Fibroblast of lung (primary cell): Measurements from ENCODE around the gene ZGPAT. TPM values are rescaled to one million over a fixed set of nuclear protein-coding genes. Genes with fewer than 3 reads are reported as not detected.

Experiments
- DNase-seq, 2 donors: peaks; one replicate each; pipeline versions ENCODE4 v3.0.0 to v3.0.0-alpha.2; 2010; ENCODE audit warnings: low read depth in 2 of 2
- H2AFZ ChIP-seq: 2 replicates; pipeline ENCODE4 v1.5.1; 2012; ENCODE audit warnings: low read length, control low read depth, inconsistent platforms
- H3K27ac ChIP-seq: 2 replicates; pipeline ENCODE4 v1.5.1; 2011; ENCODE audit warnings: low read length, control low read depth; ENCODE audit not compliant: insufficient read depth
- H3K27me3 ChIP-seq: 2 replicates; pipeline ENCODE4 v1.5.1; 2011; ENCODE audit warnings: mild to moderate bottlenecking, low read length; ENCODE audit not compliant: control insufficient read depth, insufficient read depth
- H3K36me3 ChIP-seq: 2 replicates; pipeline ENCODE4 v1.5.1; 2011; ENCODE audit warnings: low read length; ENCODE audit not compliant: control insufficient read depth, insufficient read depth
- H3K4me1 ChIP-seq: 2 replicates; pipeline ENCODE4 v1.5.1; 2011; ENCODE audit warnings: low read length; ENCODE audit not compliant: control insufficient read depth, insufficient read depth; ENCODE audit errors: extremely low read depth
- H3K4me2 ChIP-seq: 2 replicates; pipeline ENCODE4 v1.5.1; 2011; ENCODE audit warnings: low read length, control low read depth; ENCODE audit not compliant: insufficient read depth; ENCODE audit errors: extremely low read depth
- H3K4me3 ChIP-seq, 4 experiments: fragments of 200-600 bp in 1 of 4; sonication (generic) in 1 of 4; replicated peaks in 1 of 4; 2 replicates each; pipeline ENCODE4 v1.5.1; 2011 to 2016; ENCODE audit warnings: low read length in 4 of 4, low read depth in 3 of 4, mild to moderate bottlenecking in 3 of 4, control low read depth in 2 of 4, inconsistent platforms in 1 of 4, mixed read lengths in 1 of 4; ENCODE audit not compliant: insufficient read depth in 1 of 4; ENCODE audit errors: control extremely low read depth in 1 of 4
- H3K79me2 ChIP-seq: 2 replicates; pipeline ENCODE4 v1.5.1; 2012; ENCODE audit warnings: mild to moderate bottlenecking, low read length, inconsistent platforms; ENCODE audit not compliant: control insufficient read depth, insufficient read depth
- H3K9ac ChIP-seq: 2 replicates; pipeline ENCODE4 v1.5.1; 2011; ENCODE audit warnings: mild to moderate bottlenecking, low read length, control low read depth; ENCODE audit not compliant: insufficient read depth
- H3K9me3 ChIP-seq: 2 replicates; pipeline ENCODE4 v1.5.1; 2012; ENCODE audit warnings: low read depth, low read length; ENCODE audit not compliant: control insufficient read depth, insufficient read depth
- H4K20me1 ChIP-seq: 2 replicates; pipeline ENCODE4 v1.5.1; 2011; ENCODE audit warnings: low read length; ENCODE audit not compliant: control insufficient read depth, insufficient read depth; ENCODE audit errors: extremely low read depth
- EZH2 ChIP-seq: IDR thresholded peaks from 2 replicates; pipeline ENCODE4 v1.5.1; 2012; ENCODE audit warnings: low read length, control low read depth, mild to moderate bottlenecking; ENCODE audit errors: missing control alignments
- polyA plus RNA-seq, 2 donors: library from polyadenylated mRNA; depleted of rRNA in 1 of 2; stranded (reverse) in 1 of 2; unstranded in 1 of 2; fragments of >200 nt; gene quantifications; 2 replicates each; pipeline ENCODE4 v1.2.1, GENCODE V29; 2011 to 2012; ENCODE audit warnings: missing spikeins in 1 of 2
- total RNA-seq: library from RNA; depleted of rRNA; stranded (reverse); fragments of >200 nt; gene quantifications from 2 replicates; pipeline ENCODE4 v1.2.1, GENCODE V29; 2014
- TF ChIP-seq, protein P1 (sequence below), 2 donors: IDR thresholded peaks in 1 of 2; conservative IDR thresholded peaks in 1 of 2; 1 replicate in 1 of 2; 2 replicates in 1 of 2; pipeline ENCODE4 v1.5.1; 2011 to 2012; ENCODE audit warnings: low read length in 2 of 2, control low read depth in 1 of 2, inconsistent platforms in 1 of 2, low read depth in 1 of 2, mild to moderate bottlenecking in 1 of 2

Gene ZGPAT
- total and polyA plus RNA-seq, 2 donors (not counting 1 experiment from before 2014, with no cell fraction given) = 7.6 to 10.7 TPM

GRCh38 chr20:63664861-63665594, 42.8 kb upstream of the ZGPAT start:
- Histone ChIP-seq H3K27me3 (no peaks in the 10 kb centered on the region), H2AFZ (no peak overlapping the region), H3K4me2 (no peak overlapping the region), H3K36me3 (peaks cover 31% of the 10 kb centered on the region), H3K79me2 (peaks cover 19% of the 10 kb centered on the region), H3K27ac (peak overlapping the region; percentile 20), H4K20me1 (no peaks in the 10 kb centered on the region), H3K4me3 (no peak overlapping the region), H3K9ac (no peak overlapping the region), H3K9me3 (no peaks in the 10 kb centered on the region), H3K4me1 (no peaks in the 10 kb centered on the region)
- TF ChIP-seq, protein P1, sequence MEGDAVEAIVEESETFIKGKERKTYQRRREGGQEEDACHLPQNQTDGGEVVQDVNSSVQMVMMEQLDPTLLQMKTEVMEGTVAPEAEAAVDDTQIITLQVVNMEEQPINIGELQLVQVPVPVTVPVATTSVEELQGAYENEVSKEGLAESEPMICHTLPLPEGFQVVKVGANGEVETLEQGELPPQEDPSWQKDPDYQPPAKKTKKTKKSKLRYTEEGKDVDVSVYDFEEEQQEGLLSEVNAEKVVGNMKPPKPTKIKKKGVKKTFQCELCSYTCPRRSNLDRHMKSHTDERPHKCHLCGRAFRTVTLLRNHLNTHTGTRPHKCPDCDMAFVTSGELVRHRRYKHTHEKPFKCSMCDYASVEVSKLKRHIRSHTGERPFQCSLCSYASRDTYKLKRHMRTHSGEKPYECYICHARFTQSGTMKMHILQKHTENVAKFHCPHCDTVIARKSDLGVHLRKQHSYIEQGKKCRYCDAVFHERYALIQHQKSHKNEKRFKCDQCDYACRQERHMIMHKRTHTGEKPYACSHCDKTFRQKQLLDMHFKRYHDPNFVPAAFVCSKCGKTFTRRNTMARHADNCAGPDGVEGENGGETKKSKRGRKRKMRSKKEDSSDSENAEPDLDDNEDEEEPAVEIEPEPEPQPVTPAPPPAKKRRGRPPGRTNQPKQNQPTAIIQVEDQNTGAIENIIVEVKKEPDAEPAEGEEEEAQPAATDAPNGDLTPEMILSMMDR (conservative IDR thresholded peaks at IDR 0.05 in 1 of 2, IDR thresholded peaks at IDR 0.05 in 1 of 2; ENCODE audit: low read depth in 1 of 2, low read length in 2 of 2) = no peak
- TF ChIP-seq EZH2 = no peak
- DNase-seq = peak in 1 of 2 donors; percentile 63

- TF ChIP-seq, protein P1 (conservative IDR thresholded peaks at IDR 0.05 in 1 of 2, IDR thresholded peaks at IDR 0.05 in 1 of 2; ENCODE audit: low read depth in 1 of 2, low read length in 2 of 2) = no peak
- no peak for TF ChIP-seq EZH2
- Histone ChIP-seq H3K27ac (no peak overlapping the region), H3K27me3 (no peaks in the 10 kb centered on the region), H3K9ac (no peak overlapping the region), H4K20me1 (no peaks in the 10 kb centered on the region), H3K79me2 (peaks cover 14% of the 10 kb centered on the region), H3K9me3 (no peaks in the 10 kb centered on the region), H3K4me1 (no peaks in the 10 kb centered on the region), H3K36me3 (peaks cover 29% of the 10 kb centered on the region), H3K4me2 (no peak overlapping the region), H2AFZ (no peak overlapping the region), H3K4me3 (no peak overlapping the region)
- no peak for DNase-seq
Observed at GRCh38 chr20:63665708-63666107, 42.1 kb upstream of the ZGPAT start.

- no peak for DNase-seq
- H3K27ac ChIP-seq = no peak overlapping the region
- H3K36me3 ChIP-seq = peaks cover 25% of the 10 kb centered on the region
- no peak overlapping the region for H3K4me2 ChIP-seq
- no peak overlapping the region for H3K9ac ChIP-seq
- H3K27me3 ChIP-seq = no peaks in the 10 kb centered on the region
- H4K20me1 ChIP-seq = no peaks in the 10 kb centered on the region
- H3K79me2 ChIP-seq = peaks cover 6% of the 10 kb centered on the region
- H3K9me3 ChIP-seq = no peaks in the 10 kb centered on the region
- no peaks in the 10 kb centered on the region for H3K4me1 ChIP-seq
- TF ChIP-seq, protein P1 (conservative IDR thresholded peaks at IDR 0.05 in 1 of 2, IDR thresholded peaks at IDR 0.05 in 1 of 2; ENCODE audit: low read depth in 1 of 2, low read length in 2 of 2) = no peak
- TF ChIP-seq EZH2 = no peak
- H2AFZ ChIP-seq = no peak overlapping the region
- no peak overlapping the region for H3K4me3 ChIP-seq
Observed at GRCh38 chr20:63667858-63668257, 40.0 kb upstream of the ZGPAT start.
